ENCODE measurements around the gene EYA4.

- TF ChIP-seq, protein P1, sequence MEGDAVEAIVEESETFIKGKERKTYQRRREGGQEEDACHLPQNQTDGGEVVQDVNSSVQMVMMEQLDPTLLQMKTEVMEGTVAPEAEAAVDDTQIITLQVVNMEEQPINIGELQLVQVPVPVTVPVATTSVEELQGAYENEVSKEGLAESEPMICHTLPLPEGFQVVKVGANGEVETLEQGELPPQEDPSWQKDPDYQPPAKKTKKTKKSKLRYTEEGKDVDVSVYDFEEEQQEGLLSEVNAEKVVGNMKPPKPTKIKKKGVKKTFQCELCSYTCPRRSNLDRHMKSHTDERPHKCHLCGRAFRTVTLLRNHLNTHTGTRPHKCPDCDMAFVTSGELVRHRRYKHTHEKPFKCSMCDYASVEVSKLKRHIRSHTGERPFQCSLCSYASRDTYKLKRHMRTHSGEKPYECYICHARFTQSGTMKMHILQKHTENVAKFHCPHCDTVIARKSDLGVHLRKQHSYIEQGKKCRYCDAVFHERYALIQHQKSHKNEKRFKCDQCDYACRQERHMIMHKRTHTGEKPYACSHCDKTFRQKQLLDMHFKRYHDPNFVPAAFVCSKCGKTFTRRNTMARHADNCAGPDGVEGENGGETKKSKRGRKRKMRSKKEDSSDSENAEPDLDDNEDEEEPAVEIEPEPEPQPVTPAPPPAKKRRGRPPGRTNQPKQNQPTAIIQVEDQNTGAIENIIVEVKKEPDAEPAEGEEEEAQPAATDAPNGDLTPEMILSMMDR (IDR thresholded peaks at IDR 0.05): no peak
- TF ChIP-seq, protein P2, sequence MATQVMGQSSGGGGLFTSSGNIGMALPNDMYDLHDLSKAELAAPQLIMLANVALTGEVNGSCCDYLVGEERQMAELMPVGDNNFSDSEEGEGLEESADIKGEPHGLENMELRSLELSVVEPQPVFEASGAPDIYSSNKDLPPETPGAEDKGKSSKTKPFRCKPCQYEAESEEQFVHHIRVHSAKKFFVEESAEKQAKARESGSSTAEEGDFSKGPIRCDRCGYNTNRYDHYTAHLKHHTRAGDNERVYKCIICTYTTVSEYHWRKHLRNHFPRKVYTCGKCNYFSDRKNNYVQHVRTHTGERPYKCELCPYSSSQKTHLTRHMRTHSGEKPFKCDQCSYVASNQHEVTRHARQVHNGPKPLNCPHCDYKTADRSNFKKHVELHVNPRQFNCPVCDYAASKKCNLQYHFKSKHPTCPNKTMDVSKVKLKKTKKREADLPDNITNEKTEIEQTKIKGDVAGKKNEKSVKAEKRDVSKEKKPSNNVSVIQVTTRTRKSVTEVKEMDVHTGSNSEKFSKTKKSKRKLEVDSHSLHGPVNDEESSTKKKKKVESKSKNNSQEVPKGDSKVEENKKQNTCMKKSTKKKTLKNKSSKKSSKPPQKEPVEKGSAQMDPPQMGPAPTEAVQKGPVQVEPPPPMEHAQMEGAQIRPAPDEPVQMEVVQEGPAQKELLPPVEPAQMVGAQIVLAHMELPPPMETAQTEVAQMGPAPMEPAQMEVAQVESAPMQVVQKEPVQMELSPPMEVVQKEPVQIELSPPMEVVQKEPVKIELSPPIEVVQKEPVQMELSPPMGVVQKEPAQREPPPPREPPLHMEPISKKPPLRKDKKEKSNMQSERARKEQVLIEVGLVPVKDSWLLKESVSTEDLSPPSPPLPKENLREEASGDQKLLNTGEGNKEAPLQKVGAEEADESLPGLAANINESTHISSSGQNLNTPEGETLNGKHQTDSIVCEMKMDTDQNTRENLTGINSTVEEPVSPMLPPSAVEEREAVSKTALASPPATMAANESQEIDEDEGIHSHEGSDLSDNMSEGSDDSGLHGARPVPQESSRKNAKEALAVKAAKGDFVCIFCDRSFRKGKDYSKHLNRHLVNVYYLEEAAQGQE (IDR thresholded peaks at IDR 0.05; ENCODE audit: insufficient read depth in 1 of 2, low read depth in 2 of 2, low read length in 1 of 2): no peak
- TF ChIP-seq POLR2AphosphoS5 (IDR thresholded peaks at IDR 0.05; ENCODE audit: low read depth, low read length): no peak
- TF ChIP-seq TCF7L2 (IDR thresholded peaks at IDR 0.05; ENCODE audit: low read depth, low read length): no peak
Measured at GRCh38 chr6:133467231-133467981, 226.2 kb downstream of the EYA4 start.

All from Panc1 (cell line).